ENCODE measurements around the gene IER5. TPM values are rescaled to one million over a fixed set of nuclear protein-coding genes. Genes with fewer than 3 reads are reported as not detected.

Gene IER5
- total RNA-seq, 4 donors from 2014 or later, result 7.2 to 7.8 (median 7.6) TPM

DNA sequence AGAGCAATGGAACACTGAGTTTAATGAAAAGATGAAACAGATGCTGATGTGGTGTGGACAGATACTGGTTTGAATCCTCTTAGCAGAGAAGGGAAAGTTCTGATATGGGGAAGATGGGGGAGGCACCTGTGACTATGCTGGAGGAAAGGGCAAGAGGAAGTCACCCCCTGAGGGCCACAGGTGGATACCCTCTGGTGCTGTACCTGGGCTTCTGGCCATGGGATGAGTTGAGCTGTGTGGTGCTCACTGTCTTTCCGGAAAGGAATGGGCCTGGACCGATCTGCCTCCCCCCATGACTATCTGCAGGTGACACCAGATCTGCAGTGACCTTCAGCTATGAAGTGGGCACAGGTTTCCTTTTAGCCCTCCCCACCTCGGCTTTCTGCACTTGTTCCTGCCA, 52.4 kb downstream of the IER5 start:
- no peak overlapping the region for H3K4me3 ChIP-seq (replicated peaks in 1 of 3)
- intact Hi-C loops (cut with DNase I), result loop anchor here (5.0 to 10.0 kb wide), 4 partner anchors 54 to 626 kb away; partner anchors contain the start of gene IER5
- H3K9me3 ChIP-seq, result no peaks in the 10 kb centered on the region
- H3K27ac ChIP-seq, result no peak overlapping the region
- no peak for TF ChIP-seq POLR2A (IDR thresholded peaks at IDR 0.05)
- TF ChIP-seq, protein P1, sequence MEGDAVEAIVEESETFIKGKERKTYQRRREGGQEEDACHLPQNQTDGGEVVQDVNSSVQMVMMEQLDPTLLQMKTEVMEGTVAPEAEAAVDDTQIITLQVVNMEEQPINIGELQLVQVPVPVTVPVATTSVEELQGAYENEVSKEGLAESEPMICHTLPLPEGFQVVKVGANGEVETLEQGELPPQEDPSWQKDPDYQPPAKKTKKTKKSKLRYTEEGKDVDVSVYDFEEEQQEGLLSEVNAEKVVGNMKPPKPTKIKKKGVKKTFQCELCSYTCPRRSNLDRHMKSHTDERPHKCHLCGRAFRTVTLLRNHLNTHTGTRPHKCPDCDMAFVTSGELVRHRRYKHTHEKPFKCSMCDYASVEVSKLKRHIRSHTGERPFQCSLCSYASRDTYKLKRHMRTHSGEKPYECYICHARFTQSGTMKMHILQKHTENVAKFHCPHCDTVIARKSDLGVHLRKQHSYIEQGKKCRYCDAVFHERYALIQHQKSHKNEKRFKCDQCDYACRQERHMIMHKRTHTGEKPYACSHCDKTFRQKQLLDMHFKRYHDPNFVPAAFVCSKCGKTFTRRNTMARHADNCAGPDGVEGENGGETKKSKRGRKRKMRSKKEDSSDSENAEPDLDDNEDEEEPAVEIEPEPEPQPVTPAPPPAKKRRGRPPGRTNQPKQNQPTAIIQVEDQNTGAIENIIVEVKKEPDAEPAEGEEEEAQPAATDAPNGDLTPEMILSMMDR (IDR thresholded peaks at IDR 0.05), result no peak
- no peak for DNase-seq
- H3K4me1 ChIP-seq, result peaks cover 3 to 12% of the 10 kb centered on the region in 2 donors
- no peaks in the 10 kb centered on the region for H3K27me3 ChIP-seq
- WGBS, 2 donors, result 90 to 92% methylated on average over 3 of the region's 3 CpGs
- no peaks in the 10 kb centered on the region for H3K36me3 ChIP-seq

DNA sequence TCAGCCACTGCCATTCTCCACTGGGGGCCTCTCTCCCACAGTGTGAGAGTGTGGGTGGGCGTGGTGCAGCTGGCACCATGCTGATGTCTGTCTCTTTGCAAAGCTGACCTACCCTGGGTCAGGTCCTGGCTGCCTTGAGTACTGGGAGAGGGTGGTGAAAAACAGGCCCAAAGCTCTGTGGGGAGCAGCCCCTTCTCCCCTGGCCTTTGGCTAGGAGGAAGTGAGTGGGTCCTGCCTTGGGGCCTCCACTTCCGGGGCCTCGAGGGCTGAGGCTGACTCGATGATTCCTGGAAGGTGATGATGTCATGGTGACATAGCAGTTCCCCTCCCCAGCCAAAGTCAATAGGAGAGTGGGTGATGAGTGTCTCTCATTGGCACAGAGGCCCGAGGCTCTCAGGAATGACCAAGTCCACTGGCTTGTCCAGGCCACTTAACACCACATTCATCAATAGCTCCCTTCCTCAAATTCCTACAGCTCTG, 53.0 kb downstream of the IER5 start:
- intact Hi-C loops (cut with DNase I), result loop anchor here (5.0 to 10.0 kb wide), 4 partner anchors 54 to 627 kb away; partner anchors contain the start of gene IER5
- H3K36me3 ChIP-seq, result no peaks in the 10 kb centered on the region
- H3K4me3 ChIP-seq (replicated peaks in 1 of 3), result no peak overlapping the region
- 63 to 77% methylated on average over 5 of the region's 5 CpGs for WGBS, 2 donors
- DNase-seq, result no peak
- H3K4me1 ChIP-seq, result peaks cover 3 to 12% of the 10 kb centered on the region in 2 donors
- no peak overlapping the region for H3K27ac ChIP-seq
- H3K27me3 ChIP-seq, result no peaks in the 10 kb centered on the region
- H3K9me3 ChIP-seq, result no peaks in the 10 kb centered on the region
- no peak for TF ChIP-seq POLR2A (IDR thresholded peaks at IDR 0.05)
- TF ChIP-seq, protein P1 (IDR thresholded peaks at IDR 0.05), result no peak

Other genes with a start within 250 kb of the IER5 start
- gene KIAA1614, start 175.8 kb upstream of the IER5 start, total RNA-seq, result 10 to 100 TPM in 2 of 4 donors, 1 to 10 TPM in 2; 8.7 to 16.7 (median 12.5) TPM
- gene STX6, start 65.8 kb upstream of the IER5 start, total RNA-seq, result 10 to 100 TPM; 26.9 to 47.7 (median 37.8) TPM
- gene MR1, start 54.7 kb upstream of the IER5 start, total RNA-seq, result 10 to 100 TPM; 21.9 to 32.2 (median 25.2) TPM

Data from thyroid gland (tissue), 4 donors.